Measurements from ENCODE around the gene ZNF430.

DNA sequence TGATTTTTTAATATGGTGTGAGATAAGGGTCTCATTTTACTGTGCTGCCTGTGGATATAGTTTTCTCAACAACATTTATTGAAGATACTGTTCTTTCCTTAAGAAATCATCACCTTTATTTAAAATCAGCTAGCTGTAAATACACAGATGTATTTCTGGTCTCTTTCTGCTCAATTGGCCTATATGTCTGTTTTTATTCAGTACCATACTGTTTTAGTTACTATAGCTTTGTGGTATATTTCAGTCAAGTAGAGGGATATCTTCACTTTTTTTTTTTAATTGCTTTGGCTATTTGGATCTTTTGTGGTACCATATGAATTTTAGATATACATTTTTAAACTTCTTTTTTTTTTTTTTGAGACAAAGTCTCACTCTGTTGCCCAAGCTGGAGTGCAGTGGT, 44.9 kb downstream of the ZNF430 start:
- TF ChIP-seq GATA3 (IDR thresholded peaks at IDR 0.05; ENCODE audit: low read depth, low read length) (no peak), GATA2 (IDR thresholded peaks at IDR 0.05; ENCODE audit: low read depth, low read length) (no peak)
